MM.1S (cell line): ENCODE results near the gene GLIPR2.

Experiments used
- CTCF ChIP-seq: fragments of 300-600 bp; sonication (generic); IDR thresholded peaks from 2 replicates; pipeline ENCODE4 v1.5.1; 2016; ENCODE audit warnings: antibody characterized with exemption, low read length, mixed read lengths
- EZH2 ChIP-seq: fragments of 300-600 bp; sonication (generic); optimal IDR thresholded peaks from 2 replicates; pipeline ENCODE3; 2017; ENCODE audit warnings: low read depth, mild to moderate bottlenecking, antibody characterized with exemption, low read length, mixed read lengths

- TF ChIP-seq CTCF (no peak), EZH2 (no peak)
These were observed 22.4 kb downstream of the GLIPR2 start for GRCh38 chr9:36158917-36159316.
